ENCODE measurements around the gene FAM131C.

- TF ChIP-seq GFI1B (tag by site-specific recombination; IDR thresholded peaks at IDR 0.05) (no peak), SP2 (tag by site-specific recombination; IDR thresholded peaks at IDR 0.05) (no peak), ZNF274 (IDR thresholded peaks at IDR 0.05; ENCODE audit: low read length) (no peak), ZNF274 (tag by site-specific recombination; IDR thresholded peaks at IDR 0.05; ENCODE audit: borderline replicate concordance) (no peak), ZBTB49 (tag by site-specific recombination; IDR thresholded peaks at IDR 0.05; ENCODE audit: low read depth) (no peak), SETDB1 (IDR thresholded peaks at IDR 0.05; ENCODE audit: insufficient read length, low read length) (no peak), CTCF (tag by site-specific recombination; IDR thresholded peaks at IDR 0.05) (no peak), ZNF19 (tag by site-specific recombination; IDR thresholded peaks at IDR 0.05; ENCODE audit: low read depth) (no peak), ZNF133 (tag by site-specific recombination; IDR thresholded peaks at IDR 0.05) (no peak), ZNF423 (tag by site-specific recombination; IDR thresholded peaks at IDR 0.05) (no peak), ZNF18 (tag by site-specific recombination; IDR thresholded peaks at IDR 0.05) (no peak), ZNF174 (tag by site-specific recombination; IDR thresholded peaks at IDR 0.05) (no peak), PRDM4 (tag by site-specific recombination; IDR thresholded peaks at IDR 0.05) (no peak)
Observed at GRCh38 chr1:16075337-16076030, 2.0 kb upstream of the FAM131C start.
